Measurements from ENCODE around the gene GALNT18.

GALNT18 gene

GRCh38 chr11:11568651-11569229, 53.1 kb downstream of the GALNT18 start:
- no peak for DNase-seq

DNA sequence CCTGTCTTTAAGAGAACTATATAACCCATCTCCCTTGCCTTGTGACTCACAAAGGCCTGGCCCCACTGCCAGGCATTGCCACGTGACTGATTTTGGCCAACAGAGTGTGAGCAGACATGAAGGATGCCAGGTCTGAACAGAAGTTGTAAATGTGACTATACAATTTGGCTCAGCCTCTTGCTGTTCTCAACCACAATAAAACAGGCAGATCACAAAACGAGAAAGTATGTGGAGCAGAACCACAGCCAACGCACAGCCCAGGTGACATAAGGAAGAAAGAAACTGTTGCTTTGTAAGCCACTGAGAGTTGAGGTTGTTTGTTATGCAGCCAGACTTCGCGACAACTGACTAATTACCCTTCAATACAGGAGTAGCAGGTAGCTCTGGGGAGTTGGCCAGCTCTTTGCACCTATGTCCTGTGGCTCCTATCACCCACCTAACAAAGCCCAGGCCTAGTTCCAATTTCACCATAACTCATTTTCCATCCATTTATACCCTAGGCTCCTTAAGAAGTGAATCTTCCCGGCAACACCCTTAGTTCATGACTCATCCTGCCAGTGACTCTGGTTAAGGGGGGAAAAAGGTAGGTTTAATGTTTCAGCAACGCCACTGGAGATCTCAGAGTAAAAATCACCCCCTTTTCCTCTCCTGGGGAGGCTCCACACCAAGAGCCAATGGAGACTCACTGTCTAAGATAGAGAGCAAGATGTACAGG, 53.7 kb downstream of the GALNT18 start:
- DNase-seq = peak in 1 of 51 donors; percentile 28

DNA sequence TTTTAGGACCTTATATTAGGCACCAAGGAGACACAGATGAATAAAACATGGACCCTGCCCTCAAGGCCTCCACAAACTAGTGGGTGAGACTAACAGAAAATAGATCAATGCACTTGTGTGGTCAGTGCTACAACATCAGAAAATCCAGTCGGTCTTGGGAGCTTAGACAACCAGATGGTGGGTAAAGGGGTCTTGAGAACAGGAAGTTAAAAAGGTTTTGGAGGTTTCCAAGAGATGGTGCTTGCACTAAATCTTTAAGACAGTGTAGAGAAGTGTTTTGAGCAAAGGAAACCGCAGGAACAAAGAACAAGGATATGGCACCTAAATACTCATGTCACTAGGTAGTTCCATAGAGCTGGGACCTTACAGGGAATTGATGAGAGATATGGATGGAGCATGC, 56.2 kb downstream of the GALNT18 start:
- no peak for DNase-seq

- DNase-seq = no peak
These were observed 58.4 kb downstream of the GALNT18 start for GRCh38 chr11:11563200-11563975.

GRCh38 chr11:11561991-11562390, 59.8 kb downstream of the GALNT18 start:
- DNase-seq = no peak

DNA sequence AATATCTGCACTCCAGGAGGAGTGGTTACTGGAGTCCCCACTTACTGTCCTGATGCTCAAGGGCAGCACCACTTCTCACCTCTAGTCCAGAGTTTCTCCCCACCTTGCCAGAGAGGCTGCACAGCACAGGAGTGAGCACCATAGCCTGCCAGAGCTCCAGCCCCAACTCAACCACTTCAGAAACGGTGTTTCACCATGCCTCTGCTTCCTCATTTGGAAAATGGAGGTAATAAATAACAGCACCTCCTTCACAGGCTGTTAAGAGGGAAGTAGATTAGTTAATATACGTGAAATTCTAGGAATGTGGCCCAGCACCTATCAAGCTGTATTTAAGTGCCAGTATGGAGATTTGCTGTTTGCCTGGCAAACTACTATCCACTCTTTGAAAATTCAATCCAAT, 63.0 kb downstream of the GALNT18 start:
- no peak for DNase-seq

- DNase-seq = peak in 1 of 51 donors; percentile 26
These were observed 63.4 kb downstream of the GALNT18 start for GRCh38 chr11:11558396-11558795.

DNA sequence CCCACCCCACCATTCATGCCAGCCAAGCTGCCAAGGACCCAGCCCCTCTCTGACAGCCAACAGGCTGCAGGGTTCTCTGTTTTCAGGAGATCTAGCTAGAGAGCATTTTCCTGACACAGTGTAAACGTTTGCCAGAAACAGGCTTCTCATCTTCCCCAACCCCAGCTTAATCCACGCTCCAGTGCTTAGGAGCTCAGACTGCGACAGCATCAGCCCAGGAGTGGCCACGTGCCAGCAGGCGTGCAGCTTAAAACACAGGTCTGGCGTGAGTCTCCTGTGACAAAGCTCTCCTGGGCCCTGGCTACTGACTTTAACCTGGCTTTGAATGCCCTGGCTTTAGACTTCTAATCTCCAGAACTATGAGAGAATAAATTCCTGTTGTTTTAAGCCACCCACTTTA, 66.6 kb downstream of the GALNT18 start:
- DNase-seq = peak in 8 of 51 donors; percentile 3 to 43 (median 22)

- DNase-seq = peak in 6 of 51 donors; percentile 5 to 32 (median 13)
These were observed 68.2 kb downstream of the GALNT18 start for GRCh38 chr11:11553573-11553972.

DNA sequence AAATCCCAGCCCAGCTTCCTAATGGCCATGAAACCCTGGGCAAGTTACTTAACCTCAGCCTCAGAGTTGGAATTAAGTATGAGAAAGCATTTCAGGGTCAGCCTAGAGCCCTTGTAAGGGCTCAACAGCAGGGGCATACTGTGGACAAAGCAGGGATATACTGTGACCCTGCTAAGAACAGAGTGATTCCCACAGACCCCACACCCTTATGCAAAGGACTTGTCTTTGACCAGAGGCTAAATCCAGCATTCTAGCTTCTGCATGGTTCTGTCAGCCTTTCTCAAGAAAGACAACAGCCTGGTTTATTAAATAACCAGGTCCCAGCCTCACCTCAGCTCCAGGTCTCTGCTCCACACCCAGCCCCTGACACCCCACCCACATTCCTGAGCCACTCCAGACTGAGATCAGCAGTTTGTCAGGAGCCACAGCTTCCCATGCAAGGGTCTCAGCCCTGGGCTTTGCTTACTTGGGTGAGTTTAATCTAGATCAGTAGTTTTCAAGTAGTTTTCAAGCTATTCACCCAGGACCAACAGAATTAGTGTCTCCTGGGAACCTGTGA, 69.2 kb downstream of the GALNT18 start:
- no peak for DNase-seq

- no peak for DNase-seq
These were observed 71.3 kb downstream of the GALNT18 start for GRCh38 chr11:11550534-11550933.

GRCh38 chr11:11545285-11546275, 76.2 kb downstream of the GALNT18 start:
- DNase-seq = no peak

- no peak for DNase-seq
These were observed 78.1 kb downstream of the GALNT18 start for GRCh38 chr11:11543656-11544055.

GRCh38 chr11:11540157-11540556, 81.6 kb downstream of the GALNT18 start:
- no peak for DNase-seq

GRCh38 chr11:11538277-11538960, 83.4 kb downstream of the GALNT18 start:
- peak in 20 of 51 donors; percentile 5 to 52 (median 21) for DNase-seq

DNA sequence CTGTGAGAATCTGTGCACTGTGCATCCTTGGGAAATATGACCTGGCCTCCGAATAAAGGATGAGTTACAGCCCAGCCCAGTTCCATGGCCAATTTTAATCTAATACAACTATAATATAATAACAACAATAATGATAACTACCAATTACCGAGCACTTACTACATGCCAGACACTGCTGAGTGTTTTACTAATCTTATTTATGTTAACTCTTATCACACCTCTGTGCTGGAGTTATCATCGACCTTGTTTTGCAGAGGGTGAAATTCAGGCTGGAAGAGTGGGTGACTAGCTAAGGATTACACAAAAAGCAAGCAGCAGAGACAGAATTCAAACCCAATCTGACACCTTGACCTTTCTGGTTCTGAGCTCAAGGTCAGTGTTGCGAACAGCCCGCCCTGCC, 83.9 kb downstream of the GALNT18 start:
- no peak for DNase-seq

DNA sequence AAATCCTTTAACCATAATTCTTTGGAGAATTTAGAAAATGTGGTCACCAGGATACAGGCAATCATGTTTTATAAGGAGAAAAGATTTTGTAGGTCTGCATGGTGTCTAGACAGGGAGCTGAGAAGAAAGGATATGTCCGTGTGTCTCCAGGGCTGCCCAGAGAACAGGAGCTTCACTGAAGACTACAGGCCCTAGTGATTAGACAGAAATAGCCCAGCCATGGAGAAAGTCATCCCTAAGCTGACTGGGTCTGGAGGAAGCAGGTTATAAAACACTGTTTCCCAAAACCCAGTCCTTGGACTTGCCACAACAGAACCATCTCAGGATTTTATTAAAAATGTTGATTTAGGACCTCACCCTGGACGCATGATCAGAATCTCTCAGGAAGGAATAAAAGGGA, 84.4 kb downstream of the GALNT18 start:
- no peak for DNase-seq

DNA sequence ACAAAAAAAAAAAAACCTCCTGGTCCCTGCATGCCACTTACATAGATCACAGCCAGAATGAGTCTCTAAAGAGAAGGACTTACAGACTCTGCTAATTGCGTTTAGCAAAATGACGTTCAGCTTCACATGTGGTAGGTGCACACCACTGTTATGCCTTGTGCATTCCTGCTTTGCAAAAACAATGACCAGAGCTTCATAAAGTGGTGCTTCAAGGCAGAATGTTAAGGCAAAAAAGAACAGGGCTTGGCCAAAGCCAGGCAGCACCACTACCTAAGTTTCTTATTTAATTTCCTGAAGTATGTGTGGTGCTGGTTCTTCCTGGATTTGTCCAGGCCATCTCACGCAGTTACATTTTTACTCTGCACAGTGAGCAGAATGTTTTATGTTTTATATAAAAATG, 85.2 kb downstream of the GALNT18 start:
- DNase-seq = no peak

- no peak for DNase-seq
These were observed 86.2 kb downstream of the GALNT18 start for GRCh38 chr11:11535611-11536010.

DNA sequence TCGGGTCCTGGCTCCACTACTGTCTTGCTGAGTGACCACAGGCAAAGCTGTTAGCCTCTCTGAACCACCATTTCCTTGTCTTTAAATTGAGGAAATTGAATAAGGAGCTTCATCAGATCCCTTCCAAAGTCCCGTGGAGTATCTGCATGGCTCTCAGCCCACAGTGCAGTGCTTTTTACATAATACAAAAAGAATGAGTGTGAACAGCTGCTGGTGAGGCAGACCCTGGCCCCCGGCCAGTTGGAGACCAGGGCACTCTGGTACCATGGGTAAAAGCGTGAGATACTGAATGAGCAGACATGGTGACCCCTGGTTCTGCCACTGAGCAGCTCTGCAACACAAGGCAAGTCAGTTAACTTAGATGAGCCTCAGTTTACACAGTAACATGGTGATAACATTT, 86.8 kb downstream of the GALNT18 start:
- peak in 3 of 51 donors; percentile 9 to 14 (median 12) for DNase-seq
